Neural progenitor cell (in vitro differentiated cells): ENCODE data around the gene TNFRSF6B.

ENCODE experiments used
- EZH2phosphoT487 ChIP-seq: fragments of 200-600 bp; sonication (generic); IDR thresholded peaks from 2 replicates; pipeline ENCODE4 v1.6.1; 2017; ENCODE audit warnings: antibody characterized with exemption
- TF ChIP-seq, protein P1 (sequence below): fragments of 200-600 bp; sonication (generic); IDR thresholded peaks from 2 replicates; pipeline ENCODE4 v1.5.1; 2017; ENCODE audit warnings: antibody characterized with exemption, mild to moderate bottlenecking

DNA sequence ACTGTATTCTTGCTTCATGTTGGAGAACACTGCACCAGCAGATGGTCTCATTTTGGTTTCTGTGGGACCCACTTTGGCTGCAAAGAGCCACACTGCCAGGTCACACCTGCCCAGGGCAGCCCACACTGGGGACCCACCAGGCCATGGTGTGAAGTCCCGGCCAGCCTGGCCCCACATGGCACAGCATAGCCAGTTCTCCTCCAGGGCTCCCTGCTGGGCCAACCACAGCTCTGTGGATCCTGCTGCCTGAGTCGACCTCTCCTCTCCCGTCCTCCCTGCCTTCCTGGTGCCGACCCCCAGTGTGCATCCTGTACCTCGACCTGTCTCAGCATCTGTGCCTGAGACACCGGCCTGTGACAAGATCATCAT is 8.3 kb downstream of the TNFRSF6B start:
- TF ChIP-seq, protein P1, sequence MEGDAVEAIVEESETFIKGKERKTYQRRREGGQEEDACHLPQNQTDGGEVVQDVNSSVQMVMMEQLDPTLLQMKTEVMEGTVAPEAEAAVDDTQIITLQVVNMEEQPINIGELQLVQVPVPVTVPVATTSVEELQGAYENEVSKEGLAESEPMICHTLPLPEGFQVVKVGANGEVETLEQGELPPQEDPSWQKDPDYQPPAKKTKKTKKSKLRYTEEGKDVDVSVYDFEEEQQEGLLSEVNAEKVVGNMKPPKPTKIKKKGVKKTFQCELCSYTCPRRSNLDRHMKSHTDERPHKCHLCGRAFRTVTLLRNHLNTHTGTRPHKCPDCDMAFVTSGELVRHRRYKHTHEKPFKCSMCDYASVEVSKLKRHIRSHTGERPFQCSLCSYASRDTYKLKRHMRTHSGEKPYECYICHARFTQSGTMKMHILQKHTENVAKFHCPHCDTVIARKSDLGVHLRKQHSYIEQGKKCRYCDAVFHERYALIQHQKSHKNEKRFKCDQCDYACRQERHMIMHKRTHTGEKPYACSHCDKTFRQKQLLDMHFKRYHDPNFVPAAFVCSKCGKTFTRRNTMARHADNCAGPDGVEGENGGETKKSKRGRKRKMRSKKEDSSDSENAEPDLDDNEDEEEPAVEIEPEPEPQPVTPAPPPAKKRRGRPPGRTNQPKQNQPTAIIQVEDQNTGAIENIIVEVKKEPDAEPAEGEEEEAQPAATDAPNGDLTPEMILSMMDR: no peak
- no peak for TF ChIP-seq EZH2phosphoT487
